SK-N-MC (cell line): Measurements from ENCODE around the gene CBX3.

Experiments
- EZH2 ChIP-seq: fragments of 200-600 bp; sonication (generic); IDR thresholded peaks from one replicate; pipeline ENCODE4 v1.6.1; 2017; ENCODE audit warnings: antibody characterized with exemption
- FOXP2 ChIP-seq: optimal IDR thresholded peaks from 2 replicates; pipeline ENCODE3; 2011; ENCODE audit warnings: mild to moderate bottlenecking, moderate library complexity; ENCODE audit not compliant: insufficient read depth; ENCODE audit errors: extremely low read length, control extremely low read depth
- POLR2AphosphoS5 ChIP-seq: IDR thresholded peaks from 2 replicates; pipeline ENCODE4 v1.6.1; 2012; ENCODE audit warnings: mild to moderate bottlenecking, low read depth, low read length, borderline replicate concordance

DNA sequence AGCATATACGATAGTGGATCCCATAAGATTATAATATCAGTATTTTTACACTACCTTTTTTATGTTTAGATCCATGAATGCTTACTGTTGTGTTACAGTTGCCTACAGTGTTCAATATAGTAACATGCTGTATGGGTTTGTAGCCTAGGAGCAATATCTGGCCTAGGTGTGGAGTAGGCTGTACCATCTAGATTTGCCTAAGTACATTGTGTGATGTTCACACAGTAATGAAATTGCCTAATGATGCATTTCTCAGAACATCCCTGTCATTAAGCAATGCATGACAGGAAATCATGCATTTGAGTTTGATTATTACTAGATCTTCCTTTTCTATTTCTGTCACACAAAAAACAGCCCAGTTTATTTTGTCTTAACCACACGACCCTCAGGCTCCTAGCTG, 14.5 kb downstream of the CBX3 start:
- TF ChIP-seq EZH2 (no peak), FOXP2 (no peak), POLR2AphosphoS5 (no peak)
